RWPE1 (cell line): Measurements from ENCODE around the gene DYNC1H1.

ENCODE experiments used
- CTCF ChIA-PET: fragments of 350-600 bp; sonication (Branson Sonifier 250); formaldehyde crosslinking; extraction: SDS; loops from one replicate; lab custom pipeline; 2021; lab: Yijun Ruan, JAX
- POLR2A ChIA-PET: fragments of 400-600 bp; formaldehyde crosslinking; extraction: SDS; loops from one replicate; lab custom pipeline; 2020; ENCODE audit warnings: antibody characterized with exemption; ENCODE audit not compliant: low non-redundant PET; lab: Yijun Ruan, JAX
- DNase-seq: peaks from one replicate; pipeline ENCODE4 v3.0.0; 2012; ENCODE audit warnings: low spot score
- H3K27ac ChIP-seq: fragments of 450-650 bp; 2 replicates; pipeline ENCODE4 v1.5.1; 2017
- CTCF ChIP-seq: fragments of 450-650 bp; conservative IDR thresholded peaks from 2 replicates; pipeline ENCODE4 v1.5.1; 2017; ENCODE audit warnings: low read depth, mild to moderate bottlenecking

Gene DYNC1H1

GRCh38 chr14:101972126-101972866 lies 7.9 kb downstream of the DYNC1H1 start:
- peak; percentile 94 for DNase-seq
- POLR2A ChIA-PET = no interaction called here
- TF ChIP-seq CTCF = no peak
- CTCF ChIA-PET = no interaction called here
- H3K27ac ChIP-seq = peak overlapping the region; percentile 53

- DNase-seq = no peak
- ChIA-PET CTCF (interaction anchor here (0.6 kb wide), 1 partner anchor 206 kb away, joined by 4 read pairs; no protein-coding TSS in a partner anchor), POLR2A (no interaction called here)
- TF ChIP-seq CTCF = no peak
- peak overlapping the region; percentile 65 for H3K27ac ChIP-seq
Observed at GRCh38 chr14:101973356-101973755, 9.0 kb downstream of the DYNC1H1 start.

- ChIA-PET CTCF (interaction anchor here (1.0 kb wide), 1 partner anchor 14 kb away, joined by 5 read pairs; no protein-coding TSS in a partner anchor), POLR2A (no interaction called here)
- no peak for TF ChIP-seq CTCF
- H3K27ac ChIP-seq = peak overlapping the region; percentile 27; the same call in 1 of the 2 replicates
- no peak for DNase-seq
Observed at GRCh38 chr14:101975231-101975630, 10.9 kb downstream of the DYNC1H1 start.

- TF ChIP-seq CTCF = no peak
- POLR2A ChIA-PET = no interaction called here
- CTCF ChIA-PET = no interaction called here
- peak overlapping the region; percentile 47 for H3K27ac ChIP-seq
- DNase-seq = no peak
Observed at GRCh38 chr14:101977311-101978071, 13.1 kb downstream of the DYNC1H1 start.

- CTCF ChIA-PET = no interaction called here
- H3K27ac ChIP-seq = no peak overlapping the region
- TF ChIP-seq CTCF = no peak
- POLR2A ChIA-PET = no interaction called here
- DNase-seq = no peak
Observed at GRCh38 chr14:101979666-101980065, 15.3 kb downstream of the DYNC1H1 start.

- ChIA-PET POLR2A (interaction anchor here (0.5 kb wide), 1 partner anchor 113 kb away, joined by 5 read pairs; no protein-coding TSS in a partner anchor), CTCF (no interaction called here)
- DNase-seq = no peak
- no peak for TF ChIP-seq CTCF
- H3K27ac ChIP-seq = no peak overlapping the region
Observed at GRCh38 chr14:101980251-101980650, 15.9 kb downstream of the DYNC1H1 start.
